GM12878 (cell line): ENCODE data around the gene CREB3L1. TPM values are rescaled to one million over a fixed set of nuclear protein-coding genes. Genes with fewer than 3 reads are reported as not detected.

Experiments
- CREM ChIP-seq: IDR thresholded peaks from 2 replicates; pipeline ENCODE4 v1.6.1; 2014; ENCODE audit warnings: antibody characterized with exemption, low read depth
- ESRRA ChIP-seq: IDR thresholded peaks from 2 replicates; pipeline ENCODE4 v1.6.1; 2012; ENCODE audit warnings: mild to moderate bottlenecking, low read length, improper control_type of control experiment
- GABPA ChIP-seq: IDR thresholded peaks from 2 replicates; pipeline ENCODE4 v1.6.1; 2014; ENCODE audit warnings: antibody characterized with exemption, low read depth, mild to moderate bottlenecking, inconsistent platforms
- HCFC1 ChIP-seq: fragments of 150-350 bp; IDR thresholded peaks from 2 replicates; pipeline ENCODE4 v1.6.1; 2014; ENCODE audit warnings: low read length
- SIX5 ChIP-seq: IDR thresholded peaks from 2 replicates; pipeline ENCODE4 v1.6.1; 2011; ENCODE audit warnings: mild to moderate bottlenecking, low read depth, low read length, moderate library complexity; ENCODE audit not compliant: severe bottlenecking
- ZNF384 ChIP-seq: IDR thresholded peaks from 2 replicates; pipeline ENCODE4 v1.6.1; 2012; ENCODE audit warnings: low read depth, mild to moderate bottlenecking, low read length, improper control_type of control experiment, borderline replicate concordance
- polyA plus RNA-seq, 11 experiments: library from polyadenylated mRNA; depleted of rRNA in 4 of 11; unstranded in 6 of 11; stranded (reverse) in 5 of 11; fragments of >200 nt; fragmentation: Nextera tagmentation in 4 of 11; fragmentation: Illumina TruSeq in 1 of 11; extraction: Ambion mirVana in 4 of 11; extraction: Trizol in 1 of 11; gene quantifications; 1 replicate in 1 of 11; 2 replicates in 10 of 11; pipeline versions ENCODE4 v1.2.1 to v1.2.3, GENCODE V29; 2011 to 2016; ENCODE audit warnings: inconsistent platforms in 2 of 11, missing spikeins in 2 of 11, low read depth in 1 of 11
- total RNA-seq, 4 experiments: library from RNA; depleted of rRNA in 3 of 4; stranded (reverse); fragments of >200 nt in 3 of 4; fragmentation: Illumina TruSeq in 1 of 4; extraction: Trizol in 1 of 4; gene quantifications; 2 replicates each; pipeline versions ENCODE4 v1.2.1 to v1.2.3, GENCODE V29; 2013 to 2021
- TF ChIP-seq, protein P1 (sequence below): fragments of 450-650 bp; formaldehyde crosslinking; IDR thresholded peaks from 2 replicates; pipeline ENCODE4 v1.5.0; 2022; ENCODE audit warnings: mild to moderate bottlenecking, missing genetic modification characterization
- TF ChIP-seq, protein P2 (sequence below): fragments of 450-650 bp; IDR thresholded peaks from 2 replicates; pipeline ENCODE4 v1.6.1; 2017; ENCODE audit warnings: antibody characterized with exemption, mild to moderate bottlenecking, moderate library complexity

CREB3L1 gene
- total and polyA plus RNA-seq, 10 of the 15 experiments (the other 5 are each of a cell fraction or from before 2014, with no cell fraction given), result 0.03 to 1.4 (median 0.22) TPM

DNA sequence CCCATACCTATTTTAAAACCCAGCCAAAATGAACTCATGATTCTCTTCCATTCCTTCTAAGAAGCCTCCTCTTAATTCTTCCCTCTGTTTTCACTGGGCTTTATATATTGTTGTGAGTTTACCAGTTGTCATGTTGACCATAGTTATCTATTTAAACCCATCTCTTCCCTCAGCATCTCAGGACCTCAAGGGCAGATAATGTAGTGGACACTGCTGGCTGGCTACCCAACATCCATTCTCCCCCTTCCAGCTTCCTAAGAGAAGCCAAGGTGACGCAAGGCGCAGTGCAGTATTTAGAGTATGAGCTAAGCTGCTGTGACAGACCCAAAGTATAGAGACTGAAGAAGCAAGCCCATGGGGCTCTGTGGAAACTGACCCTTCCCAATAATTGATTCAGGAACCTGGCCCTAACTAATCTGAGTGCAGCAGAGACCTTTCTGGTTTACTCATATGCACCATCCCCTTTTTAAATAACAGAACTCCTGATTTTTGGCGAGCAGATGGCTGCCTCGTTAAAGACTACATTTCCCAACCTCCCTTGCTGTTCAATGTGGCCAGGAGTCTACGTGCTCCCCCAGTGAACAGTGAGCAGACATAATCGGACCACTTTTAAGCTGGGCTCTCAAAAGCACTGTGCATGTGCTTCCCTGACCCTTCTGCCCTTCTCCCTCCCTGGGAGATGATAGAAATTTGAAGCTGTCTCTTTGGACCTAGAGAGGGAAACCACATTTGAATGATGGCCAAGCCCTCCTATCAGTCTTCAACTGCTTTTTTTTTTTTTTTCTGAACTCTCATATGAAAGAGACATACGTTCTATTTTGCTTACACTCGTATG is 28.1 kb upstream of the CREB3L1 start (continued):
- TF ChIP-seq, protein P1, sequence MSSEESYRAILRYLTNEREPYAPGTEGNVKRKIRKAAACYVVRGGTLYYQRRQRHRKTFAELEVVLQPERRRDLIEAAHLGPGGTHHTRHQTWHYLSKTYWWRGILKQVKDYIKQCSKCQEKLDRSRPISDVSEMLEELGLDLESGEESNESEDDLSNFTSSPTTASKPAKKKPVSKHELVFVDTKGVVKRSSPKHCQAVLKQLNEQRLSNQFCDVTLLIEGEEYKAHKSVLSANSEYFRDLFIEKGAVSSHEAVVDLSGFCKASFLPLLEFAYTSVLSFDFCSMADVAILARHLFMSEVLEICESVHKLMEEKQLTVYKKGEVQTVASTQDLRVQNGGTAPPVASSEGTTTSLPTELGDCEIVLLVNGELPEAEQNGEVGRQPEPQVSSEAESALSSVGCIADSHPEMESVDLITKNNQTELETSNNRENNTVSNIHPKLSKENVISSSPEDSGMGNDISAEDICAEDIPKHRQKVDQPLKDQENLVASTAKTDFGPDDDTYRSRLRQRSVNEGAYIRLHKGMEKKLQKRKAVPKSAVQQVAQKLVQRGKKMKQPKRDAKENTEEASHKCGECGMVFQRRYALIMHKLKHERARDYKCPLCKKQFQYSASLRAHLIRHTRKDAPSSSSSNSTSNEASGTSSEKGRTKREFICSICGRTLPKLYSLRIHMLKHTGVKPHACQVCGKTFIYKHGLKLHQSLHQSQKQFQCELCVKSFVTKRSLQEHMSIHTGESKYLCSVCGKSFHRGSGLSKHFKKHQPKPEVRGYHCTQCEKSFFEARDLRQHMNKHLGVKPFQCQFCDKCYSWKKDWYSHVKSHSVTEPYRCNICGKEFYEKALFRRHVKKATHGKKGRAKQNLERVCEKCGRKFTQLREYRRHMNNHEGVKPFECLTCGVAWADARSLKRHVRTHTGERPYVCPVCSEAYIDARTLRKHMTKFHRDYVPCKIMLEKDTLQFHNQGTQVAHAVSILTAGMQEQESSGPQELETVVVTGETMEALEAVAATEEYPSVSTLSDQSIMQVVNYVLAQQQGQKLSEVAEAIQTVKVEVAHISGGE, result 0 out of 2 replicates have a peak, but pooled peaks have one; percentile 37
- TF ChIP-seq ZNF384 (peak; percentile 55; the same call in 1 of the 2 replicates), SIX5 (peak; percentile 77), HCFC1 (peak; percentile 58), ESRRA (no peak), GABPA (peak; percentile 47; the same call in 1 of the 2 replicates), CREM (0 out of 2 replicates have a peak, but pooled peaks have one; percentile 52)
- TF ChIP-seq, protein P2, sequence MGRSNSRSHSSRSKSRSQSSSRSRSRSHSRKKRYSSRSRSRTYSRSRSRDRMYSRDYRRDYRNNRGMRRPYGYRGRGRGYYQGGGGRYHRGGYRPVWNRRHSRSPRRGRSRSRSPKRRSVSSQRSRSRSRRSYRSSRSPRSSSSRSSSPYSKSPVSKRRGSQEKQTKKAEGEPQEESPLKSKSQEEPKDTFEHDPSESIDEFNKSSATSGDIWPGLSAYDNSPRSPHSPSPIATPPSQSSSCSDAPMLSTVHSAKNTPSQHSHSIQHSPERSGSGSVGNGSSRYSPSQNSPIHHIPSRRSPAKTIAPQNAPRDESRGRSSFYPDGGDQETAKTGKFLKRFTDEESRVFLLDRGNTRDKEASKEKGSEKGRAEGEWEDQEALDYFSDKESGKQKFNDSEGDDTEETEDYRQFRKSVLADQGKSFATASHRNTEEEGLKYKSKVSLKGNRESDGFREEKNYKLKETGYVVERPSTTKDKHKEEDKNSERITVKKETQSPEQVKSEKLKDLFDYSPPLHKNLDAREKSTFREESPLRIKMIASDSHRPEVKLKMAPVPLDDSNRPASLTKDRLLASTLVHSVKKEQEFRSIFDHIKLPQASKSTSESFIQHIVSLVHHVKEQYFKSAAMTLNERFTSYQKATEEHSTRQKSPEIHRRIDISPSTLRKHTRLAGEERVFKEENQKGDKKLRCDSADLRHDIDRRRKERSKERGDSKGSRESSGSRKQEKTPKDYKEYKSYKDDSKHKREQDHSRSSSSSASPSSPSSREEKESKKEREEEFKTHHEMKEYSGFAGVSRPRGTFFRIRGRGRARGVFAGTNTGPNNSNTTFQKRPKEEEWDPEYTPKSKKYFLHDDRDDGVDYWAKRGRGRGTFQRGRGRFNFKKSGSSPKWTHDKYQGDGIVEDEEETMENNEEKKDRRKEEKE, result no peak
- TF ChIP-seq, all 136 proteins: peak for 12
